Subcutaneous adipose tissue (tissue), 4 donors: ENCODE results near the gene EHMT1. TPM values are rescaled to one million over a fixed set of nuclear protein-coding genes. Genes with fewer than 3 reads are reported as not detected.

Experiments used
- total RNA-seq, 4 donors: library from RNA; depleted of rRNA; stranded (reverse); fragments of >200 nt; gene quantifications; one replicate each; pipeline ENCODE4 v1.1.0, GENCODE V29; 2016
- TF ChIP-seq, protein P1 (sequence below): fragments of 450-650 bp; IDR thresholded peaks from one replicate; pipeline ENCODE4 v1.5.1; 2016; ENCODE audit warnings: low read depth, mild to moderate bottlenecking, control low read depth, antibody characterized with exemption, moderate library complexity

EHMT1 gene
- total RNA-seq, 4 donors from 2014 or later = 53.2 to 168 (median 65.9) TPM

DNA sequence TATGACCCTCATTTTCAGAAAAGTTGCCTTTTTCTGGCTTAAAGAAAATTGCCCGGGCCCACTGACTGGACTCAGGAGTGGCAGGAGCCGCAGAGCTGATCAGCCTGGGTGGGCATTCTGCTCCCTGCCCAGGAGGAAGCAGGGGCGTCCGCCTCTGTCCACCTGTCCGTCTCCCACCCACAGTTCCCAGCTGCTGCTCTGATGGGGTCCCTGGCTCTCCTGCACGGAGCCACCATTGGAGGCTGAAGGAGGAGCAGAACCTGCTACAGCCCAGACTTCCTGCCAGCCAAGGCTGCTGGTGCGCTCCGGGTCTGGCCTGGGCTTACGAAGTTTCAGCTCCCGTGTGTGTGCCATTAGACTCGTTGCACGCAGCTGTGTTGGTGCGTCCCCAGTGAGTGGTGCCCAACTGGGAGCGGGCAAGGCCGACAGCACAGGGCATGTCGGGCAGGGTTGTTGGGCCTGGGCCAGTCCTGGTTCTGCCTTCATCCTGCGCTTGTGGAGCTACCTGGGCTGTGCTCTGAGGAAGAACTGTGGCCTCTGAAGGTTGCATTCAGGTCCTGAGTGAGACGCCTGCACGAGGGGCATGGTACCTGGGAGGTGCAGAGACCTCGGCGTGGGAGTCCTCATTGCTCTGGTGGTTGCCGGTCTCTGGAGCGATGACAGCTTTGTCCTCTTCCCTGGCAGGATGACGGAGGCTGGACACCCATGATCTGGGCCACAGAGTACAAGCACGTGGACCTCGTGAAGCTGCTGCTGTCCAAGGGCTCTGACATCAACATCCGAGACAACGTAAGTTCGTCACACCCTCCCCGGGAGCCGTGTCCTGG lies 181.6 kb downstream of the EHMT1 start:
- TF ChIP-seq, protein P1, sequence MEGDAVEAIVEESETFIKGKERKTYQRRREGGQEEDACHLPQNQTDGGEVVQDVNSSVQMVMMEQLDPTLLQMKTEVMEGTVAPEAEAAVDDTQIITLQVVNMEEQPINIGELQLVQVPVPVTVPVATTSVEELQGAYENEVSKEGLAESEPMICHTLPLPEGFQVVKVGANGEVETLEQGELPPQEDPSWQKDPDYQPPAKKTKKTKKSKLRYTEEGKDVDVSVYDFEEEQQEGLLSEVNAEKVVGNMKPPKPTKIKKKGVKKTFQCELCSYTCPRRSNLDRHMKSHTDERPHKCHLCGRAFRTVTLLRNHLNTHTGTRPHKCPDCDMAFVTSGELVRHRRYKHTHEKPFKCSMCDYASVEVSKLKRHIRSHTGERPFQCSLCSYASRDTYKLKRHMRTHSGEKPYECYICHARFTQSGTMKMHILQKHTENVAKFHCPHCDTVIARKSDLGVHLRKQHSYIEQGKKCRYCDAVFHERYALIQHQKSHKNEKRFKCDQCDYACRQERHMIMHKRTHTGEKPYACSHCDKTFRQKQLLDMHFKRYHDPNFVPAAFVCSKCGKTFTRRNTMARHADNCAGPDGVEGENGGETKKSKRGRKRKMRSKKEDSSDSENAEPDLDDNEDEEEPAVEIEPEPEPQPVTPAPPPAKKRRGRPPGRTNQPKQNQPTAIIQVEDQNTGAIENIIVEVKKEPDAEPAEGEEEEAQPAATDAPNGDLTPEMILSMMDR = no peak

DNA sequence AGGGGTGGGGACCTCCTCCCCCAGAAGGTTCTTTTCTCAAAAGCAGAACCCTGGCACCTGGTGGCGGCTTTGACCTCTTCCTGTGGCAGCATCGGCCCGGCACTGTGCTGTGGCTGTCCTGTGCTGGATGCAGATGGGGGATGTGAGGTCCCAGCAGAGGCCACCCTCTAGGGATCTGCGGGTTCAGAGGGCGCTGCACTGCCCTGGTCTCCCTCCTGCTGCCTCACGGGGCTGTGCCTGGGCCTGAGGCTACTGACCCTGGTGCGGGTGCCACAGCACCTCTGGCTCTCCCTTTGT lies 182.2 kb downstream of the EHMT1 start:
- TF ChIP-seq, protein P1 = no peak

DNA sequence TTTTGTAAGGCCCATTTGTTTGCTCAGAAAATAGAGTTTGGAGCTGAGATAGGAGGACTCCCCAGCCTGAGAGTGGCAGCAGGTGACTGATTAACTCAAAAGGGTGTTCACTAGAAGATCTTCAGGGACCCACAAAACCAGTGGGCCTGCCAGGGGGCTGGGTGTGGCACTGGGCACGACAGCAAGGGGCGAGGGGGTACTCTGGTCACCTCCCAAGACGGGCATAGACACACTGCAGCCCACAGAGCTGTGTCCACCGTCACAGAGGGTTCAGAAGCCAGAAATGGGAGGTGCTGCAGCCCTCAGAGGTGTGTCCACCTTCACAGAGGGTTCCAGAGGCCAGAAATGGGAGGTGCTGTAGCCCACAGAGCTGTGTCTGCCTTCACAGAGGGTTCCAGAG lies 183.2 kb downstream of the EHMT1 start:
- TF ChIP-seq, protein P1 = no peak

DNA sequence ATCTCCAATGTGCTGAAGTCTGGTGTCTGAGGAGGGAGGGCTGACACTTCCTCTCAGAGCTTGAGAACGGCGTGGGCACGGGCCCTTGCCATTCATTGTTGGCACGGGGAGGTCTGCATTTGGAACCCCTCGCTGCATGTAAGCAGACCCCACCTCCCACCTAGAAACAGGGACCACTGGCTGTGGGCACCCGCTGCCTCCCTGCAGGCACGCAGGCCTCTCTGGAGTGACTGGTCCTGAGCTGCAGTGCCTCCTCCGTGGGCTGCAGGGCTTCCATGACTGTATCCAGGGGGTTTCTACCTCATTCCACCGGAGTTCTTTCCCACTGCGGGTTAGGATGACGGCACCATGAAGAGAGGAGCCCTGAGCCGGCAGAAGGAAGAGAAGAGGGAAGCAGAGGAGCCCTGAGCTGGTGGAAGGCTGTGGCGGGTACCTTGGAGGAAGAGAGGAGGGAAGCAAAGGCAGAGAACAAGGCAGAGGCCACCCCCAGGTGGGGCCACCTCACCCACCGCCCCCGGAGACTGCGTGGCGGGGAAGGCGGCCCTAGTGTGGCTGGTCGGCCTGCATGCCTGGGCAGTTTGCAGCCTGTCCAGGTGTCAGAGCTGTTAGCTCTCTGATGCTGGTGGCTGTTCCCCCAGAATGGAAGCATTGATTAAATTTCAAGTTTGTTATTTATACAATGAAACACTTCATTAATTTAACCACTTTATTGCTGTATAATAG lies 183.9 kb downstream of the EHMT1 start:
- TF ChIP-seq, protein P1 = no peak

DNA sequence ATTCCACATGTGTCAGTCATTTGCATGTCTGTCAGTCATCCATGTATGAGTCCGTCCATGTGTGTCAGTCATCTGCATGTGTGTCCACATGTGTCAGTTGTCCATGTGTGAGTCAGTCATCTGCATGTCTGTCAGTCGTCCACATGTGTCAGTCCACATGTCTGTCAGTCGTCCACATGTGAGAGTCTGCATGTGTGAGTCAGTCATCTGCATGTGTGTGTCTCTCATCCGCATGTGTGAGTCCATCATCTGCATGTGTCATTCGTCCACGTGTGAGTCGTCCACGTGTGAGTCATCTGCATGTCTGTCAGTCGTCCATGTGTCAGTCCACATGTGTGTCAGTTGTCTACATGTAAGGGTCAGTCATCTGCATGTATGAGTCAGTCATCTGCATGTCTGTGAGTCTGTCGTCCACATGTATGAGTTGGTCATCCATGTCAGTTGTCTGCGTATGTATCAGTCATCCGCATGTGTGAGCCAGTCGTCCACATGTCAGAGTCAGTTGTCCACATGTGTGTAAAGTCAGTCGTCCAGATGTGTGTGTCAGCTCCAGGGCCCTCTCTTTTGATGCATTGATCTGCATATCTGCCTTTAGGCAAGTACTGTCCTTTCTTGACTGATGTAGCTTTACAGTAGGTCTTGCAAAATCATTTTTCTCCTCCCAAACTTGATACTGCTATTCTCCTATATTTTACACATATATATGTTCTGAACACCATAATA lies 186.3 kb downstream of the EHMT1 start:
- TF ChIP-seq, protein P1 = no peak

DNA sequence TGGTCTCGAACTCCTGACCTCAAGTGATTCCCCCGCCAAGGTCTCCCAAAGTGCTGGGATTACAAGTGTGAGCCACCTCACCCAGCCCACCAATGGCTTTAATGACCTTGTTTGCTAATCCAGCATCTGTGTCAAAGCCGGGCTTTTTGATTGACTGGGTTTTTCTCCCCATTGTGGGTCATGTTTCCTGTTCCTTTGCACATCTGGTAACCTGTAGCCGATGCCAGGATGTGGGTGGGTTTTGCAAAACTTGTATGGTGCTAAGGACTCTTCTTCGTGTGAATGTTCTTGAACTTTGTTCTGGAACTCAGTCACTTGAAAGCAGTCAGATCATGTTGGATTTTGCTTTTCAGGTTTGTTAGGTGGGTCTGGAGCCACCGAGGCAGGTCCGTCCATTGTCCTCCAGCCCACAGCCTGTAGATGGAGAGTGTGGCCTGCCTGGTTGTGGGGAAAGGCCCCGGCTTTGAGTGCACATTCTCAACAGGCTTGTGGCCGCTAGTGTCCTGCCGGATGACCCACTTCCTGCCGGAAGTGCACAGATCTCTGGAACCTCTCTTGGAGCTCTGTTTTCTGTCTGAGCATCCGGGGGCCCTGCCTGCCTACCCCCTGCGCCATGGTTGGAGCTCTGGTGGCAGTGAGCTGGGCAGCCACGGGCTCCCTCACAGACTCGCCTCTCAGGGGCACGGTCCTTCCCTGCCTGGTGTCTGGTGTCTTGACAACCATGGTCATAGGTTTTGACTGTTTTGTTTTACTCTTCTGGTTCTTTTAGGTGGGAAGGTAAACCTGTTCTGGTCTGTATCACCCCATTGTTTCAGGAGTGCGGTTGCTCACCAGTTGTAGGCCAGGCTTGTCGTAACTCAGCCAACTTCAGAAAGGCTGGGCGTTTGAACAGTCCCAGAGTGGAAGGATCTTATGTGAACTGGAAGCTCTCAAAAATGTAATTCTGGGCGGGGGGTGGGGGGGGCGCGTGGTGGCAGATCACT lies 189.2 kb downstream of the EHMT1 start:
- TF ChIP-seq, protein P1 = no peak
